HEK293 (cell line): ENCODE measurements around the gene COPS4.
"Not testable (repeated sequence)": the region's sequence is repeated elsewhere in the genome, so short reads cannot be mapped to it uniquely, and the experiment has no call there.

Experiments used
- HOXA7 ChIP-seq: sonication (generic); formaldehyde crosslinking; IDR thresholded peaks from 2 replicates; pipeline ENCODE4 v1.8.1; 2022; ENCODE audit warnings: missing genetic modification reagents, borderline replicate concordance
- KLF16 ChIP-seq: fragments of 450-650 bp; formaldehyde crosslinking; IDR thresholded peaks from 2 replicates; pipeline ENCODE4 v1.5.1; 2017; ENCODE audit warnings: missing biosample characterization, missing genetic modification characterization
- ZNF10 ChIP-seq: fragments of 450-650 bp; formaldehyde crosslinking; IDR thresholded peaks from 2 replicates; pipeline ENCODE4 v1.5.1; 2017; ENCODE audit warnings: missing biosample characterization, missing genetic modification characterization
- ZNF114 ChIP-seq: fragments of 450-650 bp; formaldehyde crosslinking; IDR thresholded peaks from 2 replicates; pipeline ENCODE4 v1.5.0; 2017; ENCODE audit warnings: missing biosample characterization, missing genetic modification characterization
- ZNF121 ChIP-seq: fragments of 450-650 bp; formaldehyde crosslinking; IDR thresholded peaks from 2 replicates; pipeline ENCODE4 v1.5.1; 2016; ENCODE audit warnings: missing biosample characterization, missing genetic modification characterization
- ZNF174 ChIP-seq: fragments of 450-650 bp; formaldehyde crosslinking; IDR thresholded peaks from 2 replicates; pipeline ENCODE4 v1.5.0; 2017; ENCODE audit warnings: missing biosample characterization, mild to moderate bottlenecking, missing genetic modification characterization
- ZNF274 ChIP-seq, 2 experiments: fragments of 200-500 bp in 1 of 2; fragments of 450-650 bp in 1 of 2; sonication (Bioruptor generic) in 1 of 2; formaldehyde crosslinking in 1 of 2; IDR thresholded peaks; 2 replicates each; pipeline versions ENCODE4 v1.5.1 to v1.6.1; 2014 to 2016; ENCODE audit warnings: borderline replicate concordance in 1 of 2, inconsistent platforms in 1 of 2, low read length in 1 of 2, missing biosample characterization in 1 of 2, missing genetic modification characterization in 1 of 2
- ZNF549 ChIP-seq: fragments of 450-650 bp; IDR thresholded peaks from 2 replicates; pipeline ENCODE4 v1.5.1; 2018; ENCODE audit warnings: missing biosample characterization, missing genetic modification characterization, mild to moderate bottlenecking, inconsistent platforms, moderate library complexity
- ZNF664 ChIP-seq: fragments of 450-650 bp; formaldehyde crosslinking; IDR thresholded peaks from 2 replicates; pipeline ENCODE4 v1.5.1; 2016; ENCODE audit warnings: missing biosample characterization, missing genetic modification characterization
- ZNF701 ChIP-seq: fragments of 450-650 bp; formaldehyde crosslinking; IDR thresholded peaks from 2 replicates; pipeline ENCODE4 v1.5.1; 2016; ENCODE audit warnings: missing biosample characterization, missing genetic modification characterization
- TF ChIP-seq, protein P1 (sequence below): fragments of 450-650 bp; formaldehyde crosslinking; IDR thresholded peaks from 2 replicates; pipeline ENCODE4 v1.5.1; 2016; ENCODE audit warnings: missing biosample characterization, missing genetic modification characterization
- TF ChIP-seq, protein P2 (sequence below): fragments of 450-650 bp; formaldehyde crosslinking; IDR thresholded peaks from 2 replicates; pipeline ENCODE4 v1.5.1; 2016; ENCODE audit warnings: missing biosample characterization, missing genetic modification characterization
- TF ChIP-seq, protein P3 (sequence below): fragments of 450-650 bp; formaldehyde crosslinking; IDR thresholded peaks from 2 replicates; pipeline ENCODE4 v1.5.1; 2016; ENCODE audit warnings: missing biosample characterization, missing genetic modification characterization

DNA sequence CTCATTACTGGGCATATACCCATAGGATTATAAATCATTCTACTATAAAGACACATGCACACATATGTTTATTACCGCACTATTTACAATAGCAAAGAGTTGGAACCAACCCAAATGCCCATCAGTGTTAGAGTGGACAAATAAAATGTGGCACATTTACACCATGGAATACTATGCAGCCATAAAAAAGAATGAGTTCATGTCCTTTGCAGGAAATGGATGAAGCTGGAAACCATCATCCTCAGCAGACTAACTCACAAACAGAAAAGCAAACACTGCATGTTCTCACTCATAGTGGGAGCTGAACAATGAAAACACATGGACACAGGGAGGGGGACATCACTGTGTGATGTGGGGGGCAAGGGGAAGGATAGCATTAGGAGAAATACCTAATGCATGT lies 11.4 kb upstream of the COPS4 start:
- TF ChIP-seq ZNF701 (tag by site-specific recombination); ZNF174 (tag by site-specific recombination); ZNF549 (tag by site-specific recombination); ZNF274 (IDR thresholded peaks at IDR 0.05; ENCODE audit: low read length); ZNF274 (tag by site-specific recombination; IDR thresholded peaks at IDR 0.05; ENCODE audit: borderline replicate concordance); HOXA7 (CRISPR knock-in tag); ZNF121; KLF16; ZNF10; ZNF664 (tag by site-specific recombination); ZNF114 (tag by site-specific recombination): not testable (repeated sequence)
- TF ChIP-seq, protein P1, sequence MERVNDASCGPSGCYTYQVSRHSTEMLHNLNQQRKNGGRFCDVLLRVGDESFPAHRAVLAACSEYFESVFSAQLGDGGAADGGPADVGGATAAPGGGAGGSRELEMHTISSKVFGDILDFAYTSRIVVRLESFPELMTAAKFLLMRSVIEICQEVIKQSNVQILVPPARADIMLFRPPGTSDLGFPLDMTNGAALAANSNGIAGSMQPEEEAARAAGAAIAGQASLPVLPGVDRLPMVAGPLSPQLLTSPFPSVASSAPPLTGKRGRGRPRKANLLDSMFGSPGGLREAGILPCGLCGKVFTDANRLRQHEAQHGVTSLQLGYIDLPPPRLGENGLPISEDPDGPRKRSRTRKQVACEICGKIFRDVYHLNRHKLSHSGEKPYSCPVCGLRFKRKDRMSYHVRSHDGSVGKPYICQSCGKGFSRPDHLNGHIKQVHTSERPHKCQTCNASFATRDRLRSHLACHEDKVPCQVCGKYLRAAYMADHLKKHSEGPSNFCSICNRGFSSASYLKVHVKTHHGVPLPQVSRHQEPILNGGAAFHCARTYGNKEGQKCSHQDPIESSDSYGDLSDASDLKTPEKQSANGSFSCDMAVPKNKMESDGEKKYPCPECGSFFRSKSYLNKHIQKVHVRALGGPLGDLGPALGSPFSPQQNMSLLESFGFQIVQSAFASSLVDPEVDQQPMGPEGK (tag by site-specific recombination): not testable (repeated sequence)
- TF ChIP-seq, protein P2, sequence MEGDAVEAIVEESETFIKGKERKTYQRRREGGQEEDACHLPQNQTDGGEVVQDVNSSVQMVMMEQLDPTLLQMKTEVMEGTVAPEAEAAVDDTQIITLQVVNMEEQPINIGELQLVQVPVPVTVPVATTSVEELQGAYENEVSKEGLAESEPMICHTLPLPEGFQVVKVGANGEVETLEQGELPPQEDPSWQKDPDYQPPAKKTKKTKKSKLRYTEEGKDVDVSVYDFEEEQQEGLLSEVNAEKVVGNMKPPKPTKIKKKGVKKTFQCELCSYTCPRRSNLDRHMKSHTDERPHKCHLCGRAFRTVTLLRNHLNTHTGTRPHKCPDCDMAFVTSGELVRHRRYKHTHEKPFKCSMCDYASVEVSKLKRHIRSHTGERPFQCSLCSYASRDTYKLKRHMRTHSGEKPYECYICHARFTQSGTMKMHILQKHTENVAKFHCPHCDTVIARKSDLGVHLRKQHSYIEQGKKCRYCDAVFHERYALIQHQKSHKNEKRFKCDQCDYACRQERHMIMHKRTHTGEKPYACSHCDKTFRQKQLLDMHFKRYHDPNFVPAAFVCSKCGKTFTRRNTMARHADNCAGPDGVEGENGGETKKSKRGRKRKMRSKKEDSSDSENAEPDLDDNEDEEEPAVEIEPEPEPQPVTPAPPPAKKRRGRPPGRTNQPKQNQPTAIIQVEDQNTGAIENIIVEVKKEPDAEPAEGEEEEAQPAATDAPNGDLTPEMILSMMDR (tag by site-specific recombination): not testable (repeated sequence)
- TF ChIP-seq, protein P3, sequence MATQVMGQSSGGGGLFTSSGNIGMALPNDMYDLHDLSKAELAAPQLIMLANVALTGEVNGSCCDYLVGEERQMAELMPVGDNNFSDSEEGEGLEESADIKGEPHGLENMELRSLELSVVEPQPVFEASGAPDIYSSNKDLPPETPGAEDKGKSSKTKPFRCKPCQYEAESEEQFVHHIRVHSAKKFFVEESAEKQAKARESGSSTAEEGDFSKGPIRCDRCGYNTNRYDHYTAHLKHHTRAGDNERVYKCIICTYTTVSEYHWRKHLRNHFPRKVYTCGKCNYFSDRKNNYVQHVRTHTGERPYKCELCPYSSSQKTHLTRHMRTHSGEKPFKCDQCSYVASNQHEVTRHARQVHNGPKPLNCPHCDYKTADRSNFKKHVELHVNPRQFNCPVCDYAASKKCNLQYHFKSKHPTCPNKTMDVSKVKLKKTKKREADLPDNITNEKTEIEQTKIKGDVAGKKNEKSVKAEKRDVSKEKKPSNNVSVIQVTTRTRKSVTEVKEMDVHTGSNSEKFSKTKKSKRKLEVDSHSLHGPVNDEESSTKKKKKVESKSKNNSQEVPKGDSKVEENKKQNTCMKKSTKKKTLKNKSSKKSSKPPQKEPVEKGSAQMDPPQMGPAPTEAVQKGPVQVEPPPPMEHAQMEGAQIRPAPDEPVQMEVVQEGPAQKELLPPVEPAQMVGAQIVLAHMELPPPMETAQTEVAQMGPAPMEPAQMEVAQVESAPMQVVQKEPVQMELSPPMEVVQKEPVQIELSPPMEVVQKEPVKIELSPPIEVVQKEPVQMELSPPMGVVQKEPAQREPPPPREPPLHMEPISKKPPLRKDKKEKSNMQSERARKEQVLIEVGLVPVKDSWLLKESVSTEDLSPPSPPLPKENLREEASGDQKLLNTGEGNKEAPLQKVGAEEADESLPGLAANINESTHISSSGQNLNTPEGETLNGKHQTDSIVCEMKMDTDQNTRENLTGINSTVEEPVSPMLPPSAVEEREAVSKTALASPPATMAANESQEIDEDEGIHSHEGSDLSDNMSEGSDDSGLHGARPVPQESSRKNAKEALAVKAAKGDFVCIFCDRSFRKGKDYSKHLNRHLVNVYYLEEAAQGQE (tag by site-specific recombination): not testable (repeated sequence)
